ENCODE measurements around the gene PCLO. TPM values are rescaled to one million over a fixed set of nuclear protein-coding genes. Genes with fewer than 3 reads are reported as not detected.

The PCLO gene
- total and polyA plus RNA-seq, 9 of the 15 experiments (the other 6 are each of a cell fraction or from before 2014, with no cell fraction given) = under 0.01 to 0.01 TPM; not detected in 7

- TF ChIP-seq ZNF407 (IDR thresholded peaks at IDR 0.05; ENCODE audit: low read depth) (no peak), ETS1 (conservative IDR thresholded peaks at IDR 0.05; ENCODE audit: control insufficient read depth, low read depth, low read length) (no peak), RUNX1 (IDR thresholded peaks at IDR 0.05; ENCODE audit: low read depth) (no peak)
These were observed at the start of gene PCLO (continued) for GRCh38 chr7:83162402-83163256.
